ENCODE results near the gene CEP162. TPM values are rescaled to one million over a fixed set of nuclear protein-coding genes. Genes with fewer than 3 reads are reported as not detected.

Gene CEP162
- total RNA-seq, 1 experiment from 2014 or later: 2.4 TPM

DNA sequence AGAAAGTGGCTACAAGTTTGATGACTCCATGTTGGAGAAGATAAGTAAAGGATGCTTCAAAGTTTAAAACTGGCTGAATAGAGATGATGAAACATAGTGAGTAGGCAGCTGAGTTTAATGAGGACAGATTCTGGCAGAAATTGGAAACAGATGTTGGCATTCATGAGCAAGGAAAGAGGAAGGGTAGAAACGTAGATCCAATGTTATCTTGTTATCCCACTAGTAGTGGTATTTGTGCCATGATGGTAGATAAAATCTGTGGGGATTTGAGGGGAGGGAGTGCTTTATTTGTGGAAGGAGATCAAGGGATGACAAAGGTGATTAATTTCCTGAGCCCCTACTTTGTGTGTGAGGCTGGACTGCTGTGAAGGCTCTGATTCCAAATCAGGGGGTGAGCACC, 124.4 kb downstream of the CEP162 start:
- Mint-ChIP-seq H3K4me1 (ENCODE audit: insufficient read depth, unreplicated experiment) (no peaks in the 10 kb centered on the region), H3K9me3 (ENCODE audit: unreplicated experiment) (no peaks in the 10 kb centered on the region), H3K27ac (ENCODE audit: low read depth, unreplicated experiment) (no peak overlapping the region), H3K36me3 (ENCODE audit: insufficient read depth, unreplicated experiment) (no peaks in the 10 kb centered on the region), H3K4me3 (ENCODE audit: unreplicated experiment) (no peak overlapping the region), H3K27me3 (ENCODE audit: insufficient read depth, unreplicated experiment) (peaks cover 12% of the 10 kb centered on the region)
- ChIA-PET POLR2A (no interaction called here), CTCF (interaction anchor here (0.7 to 1.0 kb wide), 2 partner anchors 17 to 22 kb away, joined by 3 to 4 read pairs; no protein-coding TSS in a partner anchor)
- no TSS peak for BruUV-seq (replicated peaks)
- DNase-seq (ENCODE audit: unreplicated experiment): no peak
- TF ChIP-seq, protein P1, sequence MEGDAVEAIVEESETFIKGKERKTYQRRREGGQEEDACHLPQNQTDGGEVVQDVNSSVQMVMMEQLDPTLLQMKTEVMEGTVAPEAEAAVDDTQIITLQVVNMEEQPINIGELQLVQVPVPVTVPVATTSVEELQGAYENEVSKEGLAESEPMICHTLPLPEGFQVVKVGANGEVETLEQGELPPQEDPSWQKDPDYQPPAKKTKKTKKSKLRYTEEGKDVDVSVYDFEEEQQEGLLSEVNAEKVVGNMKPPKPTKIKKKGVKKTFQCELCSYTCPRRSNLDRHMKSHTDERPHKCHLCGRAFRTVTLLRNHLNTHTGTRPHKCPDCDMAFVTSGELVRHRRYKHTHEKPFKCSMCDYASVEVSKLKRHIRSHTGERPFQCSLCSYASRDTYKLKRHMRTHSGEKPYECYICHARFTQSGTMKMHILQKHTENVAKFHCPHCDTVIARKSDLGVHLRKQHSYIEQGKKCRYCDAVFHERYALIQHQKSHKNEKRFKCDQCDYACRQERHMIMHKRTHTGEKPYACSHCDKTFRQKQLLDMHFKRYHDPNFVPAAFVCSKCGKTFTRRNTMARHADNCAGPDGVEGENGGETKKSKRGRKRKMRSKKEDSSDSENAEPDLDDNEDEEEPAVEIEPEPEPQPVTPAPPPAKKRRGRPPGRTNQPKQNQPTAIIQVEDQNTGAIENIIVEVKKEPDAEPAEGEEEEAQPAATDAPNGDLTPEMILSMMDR (IDR thresholded peaks at IDR 0.05; ENCODE audit: unreplicated experiment): no peak
- intact Hi-C loops (cut with micrococcal nuclease): no loop called here

DNA sequence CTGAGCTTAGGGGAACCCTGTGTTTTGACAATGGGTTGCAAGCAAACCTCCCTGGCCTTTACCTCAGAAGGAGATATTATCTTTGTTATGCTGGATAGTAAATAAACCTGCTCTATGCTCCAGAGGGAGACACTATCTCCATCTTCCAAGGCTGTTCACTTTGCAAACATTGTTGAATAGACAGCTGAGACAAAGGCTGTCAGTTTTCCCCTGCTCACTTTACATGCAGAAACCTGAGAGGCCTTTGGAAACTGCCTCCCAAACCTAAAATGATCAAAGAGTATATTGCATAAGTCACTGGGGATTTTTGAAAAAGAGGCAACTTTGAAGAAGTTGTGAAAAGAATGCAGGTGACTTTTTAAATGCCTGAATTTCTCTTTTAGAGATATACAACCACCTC, 132.3 kb downstream of the CEP162 start:
- Mint-ChIP-seq H3K4me1 (ENCODE audit: insufficient read depth, unreplicated experiment) (no peaks in the 10 kb centered on the region), H3K27me3 (ENCODE audit: insufficient read depth, unreplicated experiment) (no peaks in the 10 kb centered on the region), H3K9me3 (ENCODE audit: unreplicated experiment) (no peaks in the 10 kb centered on the region), H3K4me3 (ENCODE audit: unreplicated experiment) (no peak overlapping the region), H3K36me3 (ENCODE audit: insufficient read depth, unreplicated experiment) (no peaks in the 10 kb centered on the region), H3K27ac (ENCODE audit: low read depth, unreplicated experiment) (no peak overlapping the region)
- BruUV-seq (replicated peaks): no TSS peak
- ChIA-PET CTCF (interaction anchor here (0.6 to 0.7 kb wide), 2 partner anchors 13 to 1495 kb away, joined by 3 read pairs; no protein-coding TSS in a partner anchor), POLR2A (no interaction called here)
- intact Hi-C loops (cut with micrococcal nuclease): no loop called here
- DNase-seq (ENCODE audit: unreplicated experiment): no peak
- TF ChIP-seq, protein P1 (IDR thresholded peaks at IDR 0.05; ENCODE audit: unreplicated experiment): no peak

DNA sequence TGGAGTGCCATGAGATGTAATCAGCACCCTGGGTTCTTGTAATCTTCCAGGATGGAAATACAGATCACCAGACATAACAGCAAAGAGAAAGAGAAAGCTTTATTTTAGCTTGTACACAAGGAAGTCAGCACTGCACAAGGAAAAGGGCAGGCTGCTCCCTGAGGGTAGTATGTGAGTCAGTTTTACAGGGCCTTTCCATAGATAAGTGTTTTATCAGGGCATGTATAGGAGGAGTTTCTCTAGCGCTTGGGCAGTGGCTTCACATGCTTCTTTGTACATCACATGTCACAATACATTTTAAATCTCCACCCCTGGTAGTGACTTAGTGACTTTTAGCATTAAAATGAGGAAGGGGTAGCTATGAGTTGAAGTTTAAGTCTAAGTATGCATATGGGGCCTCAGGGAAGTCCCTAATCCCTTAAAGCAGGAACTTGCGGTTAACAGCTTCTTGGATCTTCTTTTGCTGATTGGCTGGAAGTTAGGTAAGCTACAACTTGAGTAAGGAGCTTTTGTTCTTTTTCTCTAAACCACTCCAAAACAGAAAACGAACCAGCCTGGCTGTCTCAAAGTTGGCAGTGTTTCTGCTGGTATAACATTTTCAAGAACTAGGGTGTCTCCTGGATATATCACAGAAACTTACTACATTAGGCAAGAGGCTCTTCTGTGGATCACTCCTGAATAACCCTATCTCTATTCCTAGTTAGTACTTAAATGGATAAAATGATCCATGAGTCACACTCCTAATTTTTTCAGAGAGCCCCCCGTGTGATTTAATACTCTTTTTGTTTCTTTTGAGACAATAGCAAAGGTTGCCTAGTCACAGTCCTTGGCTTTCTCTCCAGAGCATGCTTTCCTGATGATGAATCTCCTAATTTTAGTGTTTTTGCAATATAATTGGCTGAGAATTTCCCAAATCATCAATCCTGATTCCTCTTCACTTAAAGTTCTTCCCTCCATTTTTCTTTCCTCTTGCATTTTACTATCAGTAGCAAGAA, 133.7 kb downstream of the CEP162 start:
- Mint-ChIP-seq H3K4me3 (ENCODE audit: unreplicated experiment) (no peak overlapping the region), H3K9me3 (ENCODE audit: unreplicated experiment) (no peaks in the 10 kb centered on the region), H3K27ac (ENCODE audit: low read depth, unreplicated experiment) (no peak overlapping the region), H3K36me3 (ENCODE audit: insufficient read depth, unreplicated experiment) (no peaks in the 10 kb centered on the region), H3K4me1 (ENCODE audit: insufficient read depth, unreplicated experiment) (no peaks in the 10 kb centered on the region), H3K27me3 (ENCODE audit: insufficient read depth, unreplicated experiment) (no peaks in the 10 kb centered on the region)
- TF ChIP-seq, protein P1 (IDR thresholded peaks at IDR 0.05; ENCODE audit: unreplicated experiment): no peak
- DNase-seq (ENCODE audit: unreplicated experiment): no peak
- POLR2A ChIA-PET: interaction anchor here (0.6 kb wide), 1 partner anchor 37 kb away, joined by 4 read pairs; no protein-coding TSS in a partner anchor
- BruUV-seq (replicated peaks): no TSS peak
- CTCF ChIA-PET: interaction anchor here (0.6 kb wide), 1 partner anchor 16 kb away, joined by 3 read pairs; no protein-coding TSS in a partner anchor
- intact Hi-C loops (cut with micrococcal nuclease): no loop called here

DNA sequence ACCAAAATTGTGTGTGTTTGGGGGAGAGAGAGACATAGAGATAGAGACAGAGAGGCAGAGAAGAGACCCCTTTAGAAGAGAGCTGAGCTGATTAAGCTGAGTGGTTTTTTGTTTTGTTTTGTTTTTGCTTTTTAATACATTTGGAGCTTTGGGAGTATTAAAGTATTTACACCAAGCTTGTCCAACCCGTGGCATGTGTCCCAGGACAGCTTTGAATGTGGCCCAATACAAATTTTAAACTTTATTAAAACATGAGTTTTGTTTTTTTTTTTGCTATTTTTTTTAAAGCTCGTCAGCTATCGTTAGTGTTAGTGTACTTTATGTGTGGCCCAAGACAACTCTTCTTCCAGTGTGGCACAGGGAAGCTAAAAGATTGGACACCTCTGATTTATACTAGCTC, 137.9 kb downstream of the CEP162 start:
- ChIA-PET CTCF (interaction anchor here (0.6 to 1.0 kb wide), 3 partner anchors 37 to 866 kb away, joined by 3 to 6 read pairs (median 3); no protein-coding TSS in a partner anchor), POLR2A (no interaction called here)

More for the DNA sequence above, 137.9 kb downstream of the CEP162 start:
- no peaks in the 10 kb centered on the region for H3K9me3 Mint-ChIP-seq (ENCODE audit: unreplicated experiment)
- no TSS peak for BruUV-seq (replicated peaks)
- H3K36me3 Mint-ChIP-seq (ENCODE audit: insufficient read depth, unreplicated experiment): no peaks in the 10 kb centered on the region
- TF ChIP-seq, protein P1 (IDR thresholded peaks at IDR 0.05; ENCODE audit: unreplicated experiment): no peak
- DNase-seq (ENCODE audit: unreplicated experiment): no peak
- H3K27me3 Mint-ChIP-seq (ENCODE audit: insufficient read depth, unreplicated experiment): no peaks in the 10 kb centered on the region
- no peaks in the 10 kb centered on the region for H3K4me1 Mint-ChIP-seq (ENCODE audit: insufficient read depth, unreplicated experiment)
- H3K27ac Mint-ChIP-seq (ENCODE audit: low read depth, unreplicated experiment): no peak overlapping the region
- H3K4me3 Mint-ChIP-seq (ENCODE audit: unreplicated experiment): no peak overlapping the region
- intact Hi-C loops (cut with micrococcal nuclease): no loop called here

All from MCF 10A (cell line).